GM12872 (cell line): ENCODE results near the gene CAMTA1.

ENCODE experiments used
- TF ChIP-seq, protein P1 (sequence below): IDR thresholded peaks from 3 replicates; pipeline ENCODE4 v1.5.1; 2011; ENCODE audit warnings: low read depth, mild to moderate bottlenecking, low read length, moderate library complexity; ENCODE audit not compliant: insufficient read depth

Gene CAMTA1

GRCh38 chr1:7641587-7642417, 856.5 kb downstream of the CAMTA1 start:
- TF ChIP-seq, protein P1, sequence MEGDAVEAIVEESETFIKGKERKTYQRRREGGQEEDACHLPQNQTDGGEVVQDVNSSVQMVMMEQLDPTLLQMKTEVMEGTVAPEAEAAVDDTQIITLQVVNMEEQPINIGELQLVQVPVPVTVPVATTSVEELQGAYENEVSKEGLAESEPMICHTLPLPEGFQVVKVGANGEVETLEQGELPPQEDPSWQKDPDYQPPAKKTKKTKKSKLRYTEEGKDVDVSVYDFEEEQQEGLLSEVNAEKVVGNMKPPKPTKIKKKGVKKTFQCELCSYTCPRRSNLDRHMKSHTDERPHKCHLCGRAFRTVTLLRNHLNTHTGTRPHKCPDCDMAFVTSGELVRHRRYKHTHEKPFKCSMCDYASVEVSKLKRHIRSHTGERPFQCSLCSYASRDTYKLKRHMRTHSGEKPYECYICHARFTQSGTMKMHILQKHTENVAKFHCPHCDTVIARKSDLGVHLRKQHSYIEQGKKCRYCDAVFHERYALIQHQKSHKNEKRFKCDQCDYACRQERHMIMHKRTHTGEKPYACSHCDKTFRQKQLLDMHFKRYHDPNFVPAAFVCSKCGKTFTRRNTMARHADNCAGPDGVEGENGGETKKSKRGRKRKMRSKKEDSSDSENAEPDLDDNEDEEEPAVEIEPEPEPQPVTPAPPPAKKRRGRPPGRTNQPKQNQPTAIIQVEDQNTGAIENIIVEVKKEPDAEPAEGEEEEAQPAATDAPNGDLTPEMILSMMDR, result no peak

GRCh38 chr1:7642418-7642704, 857.1 kb downstream of the CAMTA1 start:
- TF ChIP-seq, protein P1, result no peak

DNA sequence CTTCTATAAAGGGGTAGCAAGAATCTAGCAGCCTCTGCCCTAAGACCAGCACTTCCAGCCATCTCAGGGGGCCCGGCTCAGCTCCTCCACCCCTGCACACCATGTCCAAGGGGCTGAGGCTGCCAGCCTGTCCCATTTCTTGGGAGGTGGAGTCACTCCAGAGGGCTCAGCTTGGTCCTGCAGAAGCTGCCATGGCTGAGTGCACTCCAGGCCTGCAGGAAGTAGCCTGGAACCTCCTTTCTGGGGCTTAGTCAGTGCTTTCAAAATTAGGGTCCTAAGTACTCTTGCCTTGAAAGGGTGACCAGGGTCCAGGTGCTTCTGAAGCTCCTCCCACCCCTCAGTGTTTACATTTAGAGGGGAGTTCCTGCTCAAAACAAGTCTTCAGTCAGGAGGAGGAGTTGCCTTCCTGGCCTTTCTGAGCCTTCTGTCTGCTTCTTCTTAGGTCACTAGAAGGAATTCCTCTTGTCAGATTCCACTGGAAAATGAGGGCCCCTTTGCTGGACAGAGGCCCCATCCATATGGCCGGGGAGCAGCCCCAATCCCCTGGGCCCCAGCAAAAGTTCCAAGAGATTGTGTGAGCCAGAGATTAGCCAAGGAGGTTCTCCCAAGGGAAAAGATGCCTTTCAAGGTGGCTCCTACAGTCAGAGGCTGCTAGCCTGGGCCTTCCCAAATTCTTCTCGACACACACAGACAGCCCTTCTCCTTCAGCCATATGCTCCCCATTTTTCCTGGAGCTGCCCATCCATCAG, 857.7 kb downstream of the CAMTA1 start:
- TF ChIP-seq, protein P1, result no peak

DNA sequence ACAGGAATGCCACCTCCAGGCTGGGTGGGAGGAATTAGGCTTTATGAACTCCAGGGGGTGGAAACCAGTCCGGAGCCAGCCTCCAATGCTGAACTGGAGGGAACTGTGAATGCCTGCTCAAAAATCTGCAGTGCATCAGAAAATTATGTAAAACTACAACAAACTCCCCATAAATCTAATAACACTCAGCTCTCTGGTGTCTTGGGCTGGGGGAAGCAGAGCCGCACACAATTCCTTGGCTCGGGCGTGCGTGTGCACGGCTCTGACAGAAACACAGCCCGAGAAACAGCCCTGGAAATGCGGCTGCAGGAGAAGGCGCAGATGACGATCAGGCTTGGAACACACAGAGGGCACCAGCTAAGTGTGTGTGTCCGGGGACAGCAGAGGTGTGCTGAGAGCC, 858.3 kb downstream of the CAMTA1 start:
- TF ChIP-seq, protein P1, result no peak

DNA sequence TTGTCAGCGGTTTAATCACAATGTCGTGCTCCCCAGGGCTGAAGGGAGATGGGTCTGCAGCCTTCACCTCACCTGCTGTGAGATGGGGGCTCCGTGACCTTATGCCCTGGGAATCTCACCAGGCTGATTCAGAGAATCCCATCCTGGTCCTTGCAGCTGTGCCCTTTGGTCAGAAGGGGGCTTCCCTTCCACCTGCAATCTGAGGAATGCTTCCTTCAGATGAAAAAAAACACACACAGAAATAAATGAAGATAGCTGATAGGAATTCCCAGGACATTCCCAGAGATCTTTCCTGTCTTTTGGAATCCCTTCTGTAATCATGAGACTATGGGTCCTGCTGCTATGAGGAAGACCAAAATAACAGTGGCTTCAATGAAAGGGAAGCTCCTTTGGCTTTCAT, 858.8 kb downstream of the CAMTA1 start:
- TF ChIP-seq, protein P1, result no peak

DNA sequence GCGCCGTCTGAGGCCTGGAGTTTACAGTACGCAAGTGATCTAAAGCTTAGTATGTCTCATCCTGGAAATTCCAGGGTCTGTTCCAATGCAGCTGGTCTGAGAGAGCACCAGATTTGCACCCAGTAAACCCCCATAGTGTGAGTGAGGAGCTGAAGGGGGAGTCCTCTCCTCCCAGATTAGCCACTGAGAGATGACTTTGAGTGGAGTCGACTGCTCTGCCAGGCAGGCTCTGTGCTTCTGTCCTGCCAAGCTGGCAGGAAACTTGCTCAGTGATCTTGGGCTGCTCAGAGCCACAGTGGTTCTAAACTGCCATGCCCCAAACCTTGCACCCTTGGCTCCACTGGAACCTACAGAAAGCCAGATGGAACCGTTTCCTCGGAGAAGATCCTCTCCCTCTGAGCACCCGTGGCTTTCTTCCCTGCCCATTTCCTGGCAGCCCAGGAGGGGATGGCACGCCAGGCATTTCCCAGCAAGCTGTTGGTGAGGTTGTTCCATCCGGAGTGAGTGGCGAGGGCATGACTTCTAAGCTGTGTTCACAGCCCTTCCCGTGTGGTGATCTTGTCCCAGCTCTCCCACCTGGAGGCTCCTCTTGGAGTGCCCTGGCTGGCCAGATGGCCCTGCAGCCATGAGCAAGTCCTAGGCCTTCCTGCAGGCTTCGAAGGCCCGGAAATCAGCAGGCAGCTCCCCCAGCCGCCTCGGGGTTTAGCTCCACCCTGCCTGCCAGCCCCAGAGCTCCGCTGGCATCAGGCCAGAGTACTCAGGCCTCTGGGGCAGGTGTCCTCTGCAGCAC, 859.9 kb downstream of the CAMTA1 start:
- TF ChIP-seq, protein P1, result no peak

DNA sequence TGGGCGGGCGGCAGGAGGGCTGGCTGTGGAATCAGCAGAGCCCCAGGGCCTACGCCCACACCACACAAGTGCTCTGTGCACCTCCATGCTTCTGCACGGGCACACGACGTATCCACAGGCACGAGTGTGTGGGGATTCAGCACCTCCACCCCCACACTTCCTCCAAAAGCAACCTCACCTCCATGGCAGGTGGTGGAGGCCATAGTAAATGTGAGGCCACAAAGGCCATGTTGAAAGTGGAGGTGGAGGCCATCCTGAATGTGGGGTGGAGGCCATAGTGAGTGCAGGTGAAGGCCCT, 860.4 kb downstream of the CAMTA1 start:
- TF ChIP-seq, protein P1, result no peak
